CD14-positive monocyte (primary cell): ENCODE results near the gene DIS3L2. TPM values are rescaled to one million over a fixed set of nuclear protein-coding genes. Genes with fewer than 3 reads are reported as not detected.

Experiments
- DNase-seq, 3 donors: peaks; one replicate each; pipeline ENCODE4 v3.0.0-alpha.2; 2011 to 2022
- H2AFZ ChIP-seq: 2 replicates; pipeline ENCODE4 v1.6.0; 2012; ENCODE audit warnings: mild to moderate bottlenecking, low read depth, low read length, inconsistent platforms; ENCODE audit not compliant: insufficient read depth, poor library complexity, severe bottlenecking
- H3K27ac ChIP-seq, 2 donors: 1 replicate in 1 of 2; 2 replicates in 1 of 2; pipeline ENCODE4 v1.5.1; 2012 to 2013; ENCODE audit warnings: low read length in 2 of 2, control low read depth in 1 of 2, inconsistent platforms in 1 of 2, low read depth in 1 of 2, mild to moderate bottlenecking in 1 of 2
- H3K27me3 ChIP-seq, 2 donors: one replicate each; pipeline versions ENCODE4 v1.6.0 to v1.6.1; 2011 to 2013; ENCODE audit warnings: low read length in 2 of 2; ENCODE audit not compliant: control insufficient read depth in 2 of 2, insufficient read depth in 2 of 2
- H3K36me3 ChIP-seq, 2 donors: replicated peaks in 1 of 2; 1 replicate in 1 of 2; 2 replicates in 1 of 2; pipeline versions ENCODE4 v1.5.1 to v1.6.1; 2012 to 2013; ENCODE audit warnings: low read length in 2 of 2, control low read depth in 1 of 2, inconsistent platforms in 1 of 2, mild to moderate bottlenecking in 1 of 2; ENCODE audit not compliant: insufficient read depth in 2 of 2, control insufficient read depth in 1 of 2
- H3K4me1 ChIP-seq, 2 donors: 1 replicate in 1 of 2; 2 replicates in 1 of 2; pipeline versions ENCODE4 v1.5.1 to v1.6.1; 2012 to 2013; ENCODE audit warnings: low read length in 2 of 2, control low read depth in 1 of 2, inconsistent platforms in 1 of 2, mild to moderate bottlenecking in 1 of 2, moderate library complexity in 1 of 2; ENCODE audit not compliant: insufficient read depth in 2 of 2, control insufficient read depth in 1 of 2
- H3K4me2 ChIP-seq: replicated peaks from 2 replicates; pipeline ENCODE3; 2012; ENCODE audit warnings: low read length, moderate library complexity, mild to moderate bottlenecking; ENCODE audit not compliant: poor library complexity, severe bottlenecking; ENCODE audit errors: extremely low read depth
- H3K4me3 ChIP-seq, 3 experiments: fragments of 200-600 bp in 1 of 3; sonication (generic) in 1 of 3; replicated peaks in 1 of 3; 1 replicate in 2 of 3; 2 replicates in 1 of 3; pipeline ENCODE4 v1.5.1; 2011 to 2013; ENCODE audit warnings: low read length in 3 of 3, mild to moderate bottlenecking in 3 of 3, control low read depth in 2 of 3, low read depth in 2 of 3, inconsistent platforms in 1 of 3, moderate library complexity in 1 of 3
- H3K79me2 ChIP-seq: 2 replicates; pipeline ENCODE4 v1.6.0; 2012; ENCODE audit warnings: mild to moderate bottlenecking, control low read depth, inconsistent platforms, low read length, moderate library complexity; ENCODE audit not compliant: insufficient read depth
- H3K9ac ChIP-seq: 2 replicates; pipeline ENCODE4 v1.6.0; 2017; ENCODE audit warnings: low read length, mild to moderate bottlenecking; ENCODE audit not compliant: insufficient read depth, poor library complexity, severe bottlenecking
- H3K9me3 ChIP-seq, 2 donors: replicated peaks in 1 of 2; 1 replicate in 1 of 2; 2 replicates in 1 of 2; pipeline versions ENCODE4 v1.5.1 to v1.6.1; 2012 to 2013; ENCODE audit warnings: low read length in 2 of 2, control low read depth in 1 of 2; ENCODE audit not compliant: control insufficient read depth in 1 of 2, insufficient read depth in 1 of 2
- H4K20me1 ChIP-seq: 2 replicates; pipeline ENCODE4 v1.6.0; 2012; ENCODE audit warnings: mild to moderate bottlenecking, low read length, control low read depth, moderate library complexity; ENCODE audit not compliant: insufficient read depth
- H3K27ac Mint-ChIP-seq, 7 donors: one replicate each; pipeline ENCODE4 v1.8.0; 2020; ENCODE audit warnings: mild to moderate bottlenecking in 7 of 7, mixed read lengths in 7 of 7, moderate library complexity in 6 of 7, inconsistent platforms in 2 of 7
- H3K27me3 Mint-ChIP-seq, 3 donors: one replicate each; pipeline ENCODE4 v1.8.0; 2021 to 2022; ENCODE audit warnings: low read depth in 3 of 3, mild to moderate bottlenecking in 3 of 3, mixed read lengths in 3 of 3, moderate library complexity in 3 of 3, inconsistent platforms in 1 of 3
- H3K36me3 Mint-ChIP-seq, 2 donors: one replicate each; pipeline ENCODE4 v1.8.0; 2020; ENCODE audit warnings: mixed read lengths in 2 of 2, inconsistent platforms in 1 of 2, mild to moderate bottlenecking in 1 of 2
- H3K4me1 Mint-ChIP-seq: one replicate; pipeline ENCODE4 v1.8.0; 2020; ENCODE audit warnings: mild to moderate bottlenecking, mixed read lengths
- H3K4me3 Mint-ChIP-seq, 2 donors: one replicate each; pipeline ENCODE4 v1.8.0; 2020; ENCODE audit warnings: mild to moderate bottlenecking in 2 of 2, mixed read lengths in 2 of 2, moderate library complexity in 1 of 2
- H3K9me3 Mint-ChIP-seq, 7 donors: one replicate each; pipeline ENCODE4 v1.8.0; 2020 to 2022; ENCODE audit warnings: mixed read lengths in 7 of 7, mild to moderate bottlenecking in 6 of 7, moderate library complexity in 6 of 7, inconsistent platforms in 2 of 7
- WGBS: methylation state at CpG from one replicate; pipeline ENCODE4 v1.1.5; 2013; ENCODE audit warnings: missing lambda C conversion rate; ENCODE audit not compliant: insufficient coverage; 5-methylcytosine and 5-hydroxymethylcytosine counted together
- intact Hi-C, 2 donors: fragments of 100-400 bp; cut with micrococcal nuclease; formaldehyde crosslinking; loops; one replicate each; pipeline versions ENCODE4 v1.15.0 to v1.15.1; 2023
- polyA plus RNA-seq, 3 donors: library from polyadenylated mRNA; depleted of rRNA in 1 of 3; unstranded in 2 of 3; stranded (reverse) in 1 of 3; fragments of 300-500 nt in 2 of 3; fragments of >200 nt in 1 of 3; fragmentation: Illumina TruSeq in 2 of 3; gene quantifications; 1 replicate in 2 of 3; 2 replicates in 1 of 3; pipeline ENCODE4 v1.2.3, GENCODE V29; 2012 to 2021
- TF ChIP-seq, protein P1 (sequence below): fragments of 200-600 bp; IDR thresholded peaks from one replicate; pipeline ENCODE4 v1.8.0; 2022; ENCODE audit warnings: antibody characterized with exemption, mild to moderate bottlenecking

The DIS3L2 gene
- polyA plus RNA-seq, 3 donors, result 6.0 to 21.7 (median 6.4) TPM

- no peak for DNase-seq
- H3K4me1 Mint-ChIP-seq, result no peaks in the 10 kb centered on the region
- Histone ChIP-seq H3K36me3 (no peaks in the 10 kb centered on the region), H3K4me3 (no peak overlapping the region), H3K9me3 (no peaks in the 10 kb centered on the region), H3K27ac (no peak overlapping the region), H3K4me2 (no peak overlapping the region), H3K4me1 (no peaks in the 10 kb centered on the region), H4K20me1 (no peaks in the 10 kb centered on the region), H2AFZ (no peak overlapping the region), H3K9ac (no peak overlapping the region), H3K79me2 (no peaks in the 10 kb centered on the region), H3K27me3 (peaks cover 3 to 18% of the 10 kb centered on the region in 2 donors)
- intact Hi-C loops, result loop anchor here (10.0 kb wide), 2 partner anchors 215 to 225 kb away; no protein-coding TSS in a partner anchor
- no peak overlapping the region for H3K4me3 Mint-ChIP-seq
- H3K36me3 Mint-ChIP-seq, result no peaks in the 10 kb centered on the region
- WGBS, result 90% methylated on average over 13 of the region's 15 CpGs
- no peak overlapping the region for H3K27ac Mint-ChIP-seq
- H3K27me3 Mint-ChIP-seq, result peaks cover 12 to 30% (median 27%) of the 10 kb centered on the region in 3 donors
- peaks cover 0 to 3% (median 0%) of the 10 kb centered on the region in 7 donors for H3K9me3 Mint-ChIP-seq
- TF ChIP-seq, protein P1, sequence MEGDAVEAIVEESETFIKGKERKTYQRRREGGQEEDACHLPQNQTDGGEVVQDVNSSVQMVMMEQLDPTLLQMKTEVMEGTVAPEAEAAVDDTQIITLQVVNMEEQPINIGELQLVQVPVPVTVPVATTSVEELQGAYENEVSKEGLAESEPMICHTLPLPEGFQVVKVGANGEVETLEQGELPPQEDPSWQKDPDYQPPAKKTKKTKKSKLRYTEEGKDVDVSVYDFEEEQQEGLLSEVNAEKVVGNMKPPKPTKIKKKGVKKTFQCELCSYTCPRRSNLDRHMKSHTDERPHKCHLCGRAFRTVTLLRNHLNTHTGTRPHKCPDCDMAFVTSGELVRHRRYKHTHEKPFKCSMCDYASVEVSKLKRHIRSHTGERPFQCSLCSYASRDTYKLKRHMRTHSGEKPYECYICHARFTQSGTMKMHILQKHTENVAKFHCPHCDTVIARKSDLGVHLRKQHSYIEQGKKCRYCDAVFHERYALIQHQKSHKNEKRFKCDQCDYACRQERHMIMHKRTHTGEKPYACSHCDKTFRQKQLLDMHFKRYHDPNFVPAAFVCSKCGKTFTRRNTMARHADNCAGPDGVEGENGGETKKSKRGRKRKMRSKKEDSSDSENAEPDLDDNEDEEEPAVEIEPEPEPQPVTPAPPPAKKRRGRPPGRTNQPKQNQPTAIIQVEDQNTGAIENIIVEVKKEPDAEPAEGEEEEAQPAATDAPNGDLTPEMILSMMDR, result no peak
Observed at GRCh38 chr2:231919341-231920035, 42.0 kb upstream of the DIS3L2 start.

GRCh38 chr2:231920366-231920765 is 41.1 kb upstream of the DIS3L2 start:
- peaks cover 6 to 25% of the 10 kb centered on the region in 2 donors for H3K27me3 ChIP-seq
- Mint-ChIP-seq H3K27me3 (peaks cover 18 to 35% (median 35%) of the 10 kb centered on the region in 3 donors), H3K4me1 (peaks cover 1% of the 10 kb centered on the region), H3K27ac (peak overlapping the region in 1 of 7 donors; percentile 26), H3K4me3 (no peak overlapping the region), H3K9me3 (peaks cover 0 to 4% (median 2%) of the 10 kb centered on the region in 7 donors), H3K36me3 (no peaks in the 10 kb centered on the region)
- WGBS, result 100% methylated on average over 2 of the region's 3 CpGs
- peaks cover 4 to 7% of the 10 kb centered on the region in 2 donors for H3K4me1 ChIP-seq
- H3K79me2 ChIP-seq, result no peaks in the 10 kb centered on the region
- H3K4me3 ChIP-seq, result no peak overlapping the region
- no peak overlapping the region for H2AFZ ChIP-seq
- DNase-seq, result no peak
- no peaks in the 10 kb centered on the region for H3K9me3 ChIP-seq
- no peaks in the 10 kb centered on the region for H4K20me1 ChIP-seq
- H3K36me3 ChIP-seq, result no peaks in the 10 kb centered on the region
- no peak overlapping the region for H3K4me2 ChIP-seq
- H3K27ac ChIP-seq, result no peak overlapping the region
- H3K9ac ChIP-seq, result no peak overlapping the region
- TF ChIP-seq, protein P1, result no peak
- intact Hi-C loops, result loop anchor here (10.0 kb wide), 2 partner anchors 214 to 224 kb away; no protein-coding TSS in a partner anchor
